ENCODE measurements around the gene CYP27B1.
A peak's percentile ranks its signal among the peaks of the same experiment; 100 is the strongest.
"Not testable (repeated sequence)": the region's sequence is repeated elsewhere in the genome, so short reads cannot be mapped to it uniquely, and the experiment has no call there.

The CYP27B1 gene

DNA sequence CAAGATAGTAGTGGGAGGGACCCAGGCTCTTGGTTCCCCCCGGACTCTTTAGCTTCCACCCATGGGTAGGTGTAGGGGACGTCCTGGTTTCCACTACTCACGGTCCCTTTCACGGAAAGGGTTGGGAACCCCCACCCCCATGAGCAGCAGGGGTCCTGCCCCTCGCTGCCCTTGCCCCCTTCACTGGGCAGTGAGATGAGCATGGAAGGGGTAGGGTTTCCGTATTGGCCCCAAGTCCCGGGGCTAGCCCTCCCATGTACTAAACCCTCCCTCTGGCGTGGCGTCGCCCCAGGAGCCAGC, 41.1 kb downstream of the CYP27B1 start:
- no peak overlapping the region for H3K27ac ChIP-seq (ENCODE audit: low read depth, low read length, severe bottlenecking)
- no peaks in the 10 kb centered on the region for H3K9me3 ChIP-seq (ENCODE audit: control insufficient read depth, low read length)
- H3K4me1 ChIP-seq (ENCODE audit: control insufficient read depth, insufficient read depth, low read length, poor library complexity, severe bottlenecking), result no peaks in the 10 kb centered on the region
- peaks cover 2% of the 10 kb centered on the region for H3K36me3 ChIP-seq (ENCODE audit: control insufficient read depth, insufficient read depth, low read length)
- WGBS, 2 experiments (ENCODE audit: insufficient coverage in 2 of 2), result 3 to 11% methylated on average over 5 to 9 of the region's 10 CpGs
- peak overlapping the region; percentile 46 for H3K4me3 ChIP-seq (ENCODE audit: extremely low read depth, insufficient read depth, low read length, poor library complexity, severe bottlenecking)

DNA sequence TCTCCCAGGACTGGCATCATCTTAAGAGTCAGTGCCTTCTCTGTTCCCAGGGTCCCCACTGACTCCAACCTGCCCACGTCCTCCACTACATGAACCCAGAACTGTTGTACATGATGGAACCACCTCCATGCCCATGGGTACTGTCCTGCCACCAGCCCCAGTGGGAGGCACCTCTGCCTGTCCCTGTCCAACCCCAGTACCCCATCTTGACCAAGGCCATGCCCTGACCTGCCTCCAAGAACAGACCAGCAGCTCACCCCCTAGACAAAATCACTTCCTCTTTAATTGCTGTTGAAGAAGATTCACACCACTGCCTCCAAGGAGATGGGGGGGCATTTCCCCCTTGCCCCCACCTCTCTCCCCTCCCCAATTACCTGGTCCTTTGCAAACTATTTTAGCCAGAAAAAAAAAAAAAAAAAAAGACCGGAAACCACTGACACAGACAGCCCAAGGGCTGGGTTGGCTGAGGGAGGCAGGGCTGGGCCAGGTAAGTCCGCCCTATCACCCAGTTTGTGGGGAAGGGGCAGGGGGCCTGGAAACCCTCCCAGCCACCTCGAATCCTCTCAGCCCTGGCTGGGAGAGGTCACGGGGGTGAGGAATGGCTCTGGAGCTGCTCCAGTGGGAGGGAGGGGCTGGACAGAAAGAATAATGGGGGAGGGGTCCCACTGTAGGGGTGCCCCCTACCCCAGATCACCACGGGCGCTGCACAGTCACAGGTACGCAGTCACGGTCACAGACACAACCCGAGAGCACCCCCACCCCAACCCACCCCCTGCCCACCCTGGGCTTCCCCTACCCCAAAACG, 41.7 kb downstream of the CYP27B1 start:
- 75% methylated on average over 1 of the region's 11 CpGs for WGBS, 2 experiments (ENCODE audit: insufficient coverage in 2 of 2)
- no peaks in the 10 kb centered on the region for H3K4me1 ChIP-seq (ENCODE audit: control insufficient read depth, insufficient read depth, low read length, poor library complexity, severe bottlenecking)
- H3K4me3 ChIP-seq (ENCODE audit: extremely low read depth, insufficient read depth, low read length, poor library complexity, severe bottlenecking), result no peak overlapping the region
- H3K36me3 ChIP-seq (ENCODE audit: control insufficient read depth, insufficient read depth, low read length), result peaks cover 9% of the 10 kb centered on the region
- H3K27ac ChIP-seq (ENCODE audit: low read depth, low read length, severe bottlenecking), result no peak overlapping the region
- no peaks in the 10 kb centered on the region for H3K9me3 ChIP-seq (ENCODE audit: control insufficient read depth, low read length)

DNA sequence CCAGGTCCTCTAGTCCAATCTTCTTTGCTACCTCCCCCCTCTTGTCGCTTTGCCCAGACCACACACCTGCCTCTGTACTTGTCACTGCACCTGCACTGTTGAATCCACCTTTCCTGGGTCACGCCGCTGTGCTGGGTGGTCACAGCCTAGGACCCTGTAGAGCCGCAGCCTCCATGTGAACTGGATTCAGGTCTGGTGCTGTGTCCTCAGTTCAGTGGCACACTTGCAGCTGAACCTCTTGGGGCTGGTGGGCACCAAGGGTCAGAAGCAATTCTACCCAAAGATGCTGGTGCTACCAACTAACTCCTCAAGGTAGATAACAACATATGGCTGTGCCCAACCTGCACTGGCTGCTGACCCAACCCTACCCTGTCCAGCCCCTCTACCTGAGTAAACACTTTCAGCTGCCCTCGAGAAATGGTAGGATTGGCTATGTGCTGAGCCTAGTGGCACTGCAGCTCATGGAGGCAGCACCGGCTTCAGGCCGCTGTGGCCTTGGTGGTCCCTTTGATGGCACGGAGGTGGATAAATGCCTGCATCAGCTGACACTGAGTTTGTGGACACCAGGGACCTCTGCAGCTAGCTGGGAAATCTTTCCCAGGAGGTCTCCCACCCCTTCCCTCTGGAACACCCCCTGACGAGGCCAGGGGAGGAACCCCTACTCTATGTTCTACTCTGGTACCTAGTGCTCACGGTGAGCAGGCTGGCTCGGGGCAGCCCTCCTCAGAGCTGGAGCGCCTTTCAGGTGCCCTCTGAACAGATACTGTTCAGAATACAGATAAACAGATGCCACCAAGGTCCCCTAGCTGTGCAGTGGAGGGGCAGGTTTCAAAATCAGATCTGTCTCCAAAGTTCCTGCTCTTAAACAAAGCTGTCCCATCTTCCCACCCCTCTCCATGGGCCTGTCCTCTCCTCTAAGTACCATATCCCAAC, 42.6 kb downstream of the CYP27B1 start:
- WGBS, 2 experiments (ENCODE audit: insufficient coverage in 2 of 2), result 72 to 86% methylated on average over 10 to 11 of the region's 12 CpGs
- peaks cover 16% of the 10 kb centered on the region for H3K36me3 ChIP-seq (ENCODE audit: control insufficient read depth, insufficient read depth, low read length)
- no peaks in the 10 kb centered on the region for H3K9me3 ChIP-seq (ENCODE audit: control insufficient read depth, low read length)
- H3K4me3 ChIP-seq (ENCODE audit: extremely low read depth, insufficient read depth, low read length, poor library complexity, severe bottlenecking), result no peak overlapping the region
- no peak overlapping the region for H3K27ac ChIP-seq (ENCODE audit: low read depth, low read length, severe bottlenecking)
- no peaks in the 10 kb centered on the region for H3K4me1 ChIP-seq (ENCODE audit: control insufficient read depth, insufficient read depth, low read length, poor library complexity, severe bottlenecking)

GRCh38 chr12:57723630-57723962, 43.3 kb downstream of the CYP27B1 start:
- H3K4me3 ChIP-seq (ENCODE audit: extremely low read depth, insufficient read depth, low read length, poor library complexity, severe bottlenecking), result no peak overlapping the region
- peaks cover 23% of the 10 kb centered on the region for H3K36me3 ChIP-seq (ENCODE audit: control insufficient read depth, insufficient read depth, low read length)
- no peaks in the 10 kb centered on the region for H3K9me3 ChIP-seq (ENCODE audit: control insufficient read depth, low read length)
- no peak overlapping the region for H3K27ac ChIP-seq (ENCODE audit: low read depth, low read length, severe bottlenecking)
- WGBS, 2 experiments (ENCODE audit: insufficient coverage in 2 of 2), result no CpG with 5 or more reads among the region's 2 CpGs
- no peaks in the 10 kb centered on the region for H3K4me1 ChIP-seq (ENCODE audit: control insufficient read depth, insufficient read depth, low read length, poor library complexity, severe bottlenecking)

- Histone ChIP-seq H3K4me3 (ENCODE audit: extremely low read depth, insufficient read depth, low read length, poor library complexity, severe bottlenecking) (no peak overlapping the region), H3K27ac (ENCODE audit: low read depth, low read length, severe bottlenecking) (no peak overlapping the region), H3K9me3 (ENCODE audit: control insufficient read depth, low read length) (no peaks in the 10 kb centered on the region), H3K4me1 (ENCODE audit: control insufficient read depth, insufficient read depth, low read length, poor library complexity, severe bottlenecking) (no peaks in the 10 kb centered on the region), H3K36me3 (ENCODE audit: control insufficient read depth, insufficient read depth, low read length) (peaks cover 29% of the 10 kb centered on the region)
- WGBS, 2 experiments (ENCODE audit: insufficient coverage in 2 of 2), result 65 to 75% methylated on average over 7 to 9 of the region's 11 CpGs
Observed at GRCh38 chr12:57722716-57723629, 43.9 kb downstream of the CYP27B1 start.

DNA sequence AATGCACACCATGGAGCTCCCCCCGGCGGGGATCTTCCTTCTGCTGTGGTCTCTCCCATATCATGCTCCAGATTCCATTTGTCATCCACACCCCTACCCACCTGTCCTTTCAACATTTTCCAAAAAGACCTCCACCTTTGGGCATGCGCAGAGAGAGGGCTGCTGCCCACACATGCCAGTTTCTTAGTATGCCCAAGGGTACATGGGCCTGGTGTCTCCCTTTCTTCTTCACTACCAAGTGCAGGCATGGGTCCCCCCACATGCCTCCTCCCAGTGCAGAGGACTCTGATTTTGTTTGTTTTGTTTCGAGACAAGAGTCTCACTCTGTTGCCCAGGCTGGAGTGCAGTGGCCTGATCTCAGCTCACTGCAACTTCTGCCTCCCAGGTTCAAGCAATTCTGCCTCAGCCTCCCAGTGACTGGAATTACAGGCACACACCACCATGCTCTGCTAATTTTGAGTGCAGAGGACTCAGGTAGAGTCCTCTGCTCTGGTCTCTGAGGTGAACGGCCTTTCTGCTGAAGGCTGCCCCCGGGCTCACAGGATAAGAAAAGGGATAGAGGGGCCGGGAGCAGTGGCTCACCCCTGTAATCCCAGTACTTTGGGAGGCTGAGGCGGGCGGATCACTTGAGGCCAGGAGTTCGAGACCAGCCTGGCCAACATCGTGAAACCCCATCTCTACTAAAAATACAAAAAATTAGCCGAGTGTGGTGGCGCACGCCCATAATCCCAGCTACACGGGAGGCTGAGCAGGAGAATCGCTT, 44.9 kb downstream of the CYP27B1 start:
- 96 to 99% methylated on average over 9 to 10 of the region's 16 CpGs for WGBS, 2 experiments (ENCODE audit: insufficient coverage in 2 of 2)
- not testable (repeated sequence) for H3K4me3 ChIP-seq (ENCODE audit: extremely low read depth, insufficient read depth, low read length, poor library complexity, severe bottlenecking); H3K9me3 ChIP-seq (ENCODE audit: control insufficient read depth, low read length); H3K27ac ChIP-seq (ENCODE audit: low read depth, low read length, severe bottlenecking); H3K4me1 ChIP-seq (ENCODE audit: control insufficient read depth, insufficient read depth, low read length, poor library complexity, severe bottlenecking)
- H3K36me3 ChIP-seq (ENCODE audit: control insufficient read depth, insufficient read depth, low read length), result peaks cover 38% of the 10 kb centered on the region

DNA sequence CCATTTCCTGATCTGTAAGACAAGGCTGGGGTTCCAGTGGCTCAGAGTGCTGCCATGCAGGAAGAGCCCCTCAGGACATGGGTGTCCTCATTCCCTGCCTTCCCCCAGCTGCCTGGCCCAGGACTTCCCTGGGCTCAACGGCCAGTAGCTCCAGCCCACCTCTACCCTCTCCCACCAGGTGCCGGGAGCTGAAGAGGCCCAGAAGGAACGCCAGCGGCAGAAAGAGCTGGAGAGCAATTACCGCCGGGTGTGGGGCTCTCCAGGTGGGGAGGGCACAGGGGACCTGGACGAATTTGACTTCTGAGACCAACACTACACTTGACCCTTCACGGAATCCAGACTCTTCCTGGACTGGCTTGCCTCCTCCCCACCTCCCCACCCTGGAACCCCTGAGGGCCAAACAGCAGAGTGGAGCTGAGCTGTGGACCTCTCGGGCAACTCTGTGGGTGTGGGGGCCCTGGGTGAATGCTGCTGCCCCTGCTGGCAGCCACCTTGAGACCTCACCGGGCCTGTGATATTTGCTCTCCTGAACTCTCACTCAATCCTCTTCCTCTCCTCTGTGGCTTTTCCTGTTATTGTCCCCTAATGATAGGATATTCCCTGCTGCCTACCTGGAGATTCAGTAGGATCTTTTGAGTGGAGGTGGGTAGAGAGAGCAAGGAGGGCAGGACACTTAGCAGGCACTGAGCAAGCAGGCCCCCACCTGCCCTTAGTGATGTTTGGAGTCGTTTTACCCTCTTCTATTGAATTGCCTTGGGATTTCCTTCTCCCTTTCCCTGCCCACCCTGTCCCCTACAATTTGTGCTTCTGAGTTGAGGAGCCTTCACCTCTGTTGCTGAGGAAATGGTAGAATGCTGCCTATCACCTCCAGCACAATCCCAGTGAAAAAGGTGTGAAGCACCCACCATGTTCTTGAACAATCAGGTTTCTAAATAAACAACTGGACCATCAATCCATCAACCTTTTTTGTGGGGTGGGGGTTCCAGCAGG, 46.0 kb downstream of the CYP27B1 start:
- H3K36me3 ChIP-seq (ENCODE audit: control insufficient read depth, insufficient read depth, low read length), result peaks cover 49% of the 10 kb centered on the region
- no peak overlapping the region for H3K27ac ChIP-seq (ENCODE audit: low read depth, low read length, severe bottlenecking)
- H3K4me1 ChIP-seq (ENCODE audit: control insufficient read depth, insufficient read depth, low read length, poor library complexity, severe bottlenecking), result no peaks in the 10 kb centered on the region
- no peaks in the 10 kb centered on the region for H3K9me3 ChIP-seq (ENCODE audit: control insufficient read depth, low read length)
- no peak overlapping the region for H3K4me3 ChIP-seq (ENCODE audit: extremely low read depth, insufficient read depth, low read length, poor library complexity, severe bottlenecking)
- 93 to 96% methylated on average over 6 to 9 of the region's 11 CpGs for WGBS, 2 experiments (ENCODE audit: insufficient coverage in 2 of 2)

GRCh38 chr12:57719777-57720605, 46.9 kb downstream of the CYP27B1 start:
- Histone ChIP-seq H3K9me3 (ENCODE audit: control insufficient read depth, low read length) (no peaks in the 10 kb centered on the region), H3K4me3 (ENCODE audit: extremely low read depth, insufficient read depth, low read length, poor library complexity, severe bottlenecking) (no peak overlapping the region), H3K36me3 (ENCODE audit: control insufficient read depth, insufficient read depth, low read length) (peaks cover 55% of the 10 kb centered on the region), H3K27ac (ENCODE audit: low read depth, low read length, severe bottlenecking) (no peak overlapping the region), H3K4me1 (ENCODE audit: control insufficient read depth, insufficient read depth, low read length, poor library complexity, severe bottlenecking) (no peaks in the 10 kb centered on the region)
- WGBS, 2 experiments (ENCODE audit: insufficient coverage in 2 of 2), result 94 to 95% methylated on average over 14 to 17 of the region's 20 CpGs
